ENCODE results near the gene MAPRE2. TPM values are rescaled to one million over a fixed set of nuclear protein-coding genes. Genes with fewer than 3 reads are reported as not detected.

Gene MAPRE2
- total RNA-seq, 1 experiment from 2014 or later = 29.4 TPM

- Histone ChIP-seq H3K9me3 (ENCODE audit: control insufficient read depth, low read depth, low read length) (no peaks in the 10 kb centered on the region), H3K4me2 (ENCODE audit: insufficient read depth, insufficient read length, low read length) (no peak overlapping the region), H3K9ac (ENCODE audit: extremely low read depth, insufficient read length, low read length) (no peak overlapping the region), H3K27ac (ENCODE audit: insufficient read length, low read depth, low read length) (no peak overlapping the region), H3K23ac (ENCODE audit: insufficient read length, low read depth, low read length) (no peak overlapping the region), H3K56ac (ENCODE audit: insufficient read length, low read depth, low read length) (no peak overlapping the region), H3K23me2 (ENCODE audit: insufficient read length, low read depth, low read length, poor library complexity, severe bottlenecking) (no peaks in the 10 kb centered on the region), H4K20me1 (ENCODE audit: control insufficient read depth, insufficient read depth, insufficient read length) (no peaks in the 10 kb centered on the region), H2BK15ac (ENCODE audit: low read depth, low read length) (no peak overlapping the region), H2BK120ac (ENCODE audit: low read depth, low read length, poor library complexity, severe bottlenecking) (no peak overlapping the region), H3K27me3 (ENCODE audit: insufficient read depth, low read length) (no peaks in the 10 kb centered on the region), H3T11ph (ENCODE audit: low read length) (no peak overlapping the region), H3K4me1 (ENCODE audit: insufficient read depth, low read length) (no peaks in the 10 kb centered on the region), H2AK5ac (ENCODE audit: insufficient read length, low read length) (no peak overlapping the region), H3K4ac (ENCODE audit: low read depth, low read length) (no peak overlapping the region), H2AFZ (ENCODE audit: low read length) (no peak overlapping the region), H3K79me2 (ENCODE audit: insufficient read depth, low read length) (no peaks in the 10 kb centered on the region), H3K79me1 (ENCODE audit: insufficient read depth, low read depth, low read length, poor library complexity, severe bottlenecking) (no peaks in the 10 kb centered on the region), H2BK5ac (ENCODE audit: insufficient read length, low read length) (no peak overlapping the region), H4K8ac (replicated peaks; ENCODE audit: insufficient read length, low read depth, low read length) (no peak overlapping the region), H4K91ac (ENCODE audit: insufficient read length, low read depth, low read length) (no peak overlapping the region), H3K18ac (ENCODE audit: insufficient read length, low read depth, low read length) (no peak overlapping the region), H2BK20ac (ENCODE audit: low read depth, low read length, poor library complexity, severe bottlenecking) (no peak overlapping the region), H2BK12ac (ENCODE audit: insufficient read length, low read depth, low read length) (no peak overlapping the region), H3K14ac (ENCODE audit: insufficient read depth, low read length) (no peak overlapping the region), H4K5ac (ENCODE audit: insufficient read length, low read depth, low read length) (no peak overlapping the region)
- no peaks in the 10 kb centered on the region for H3K27me3 Mint-ChIP-seq (ENCODE audit: low read depth)
- no peak for DNase-seq
- H3K4me1 Mint-ChIP-seq = no peaks in the 10 kb centered on the region
- H3K4me3 Mint-ChIP-seq = no peak overlapping the region
- H3K27ac Mint-ChIP-seq = no peak overlapping the region
- no peaks in the 10 kb centered on the region for H3K36me3 Mint-ChIP-seq (ENCODE audit: insufficient read depth in 1 of 3, low read depth in 3 of 3)
- no peaks in the 10 kb centered on the region for H3K9me3 Mint-ChIP-seq
- no peak for TF ChIP-seq CTCF (conservative IDR thresholded peaks at IDR 0.05)
Observed at GRCh38 chr18:35163014-35163539, 121.9 kb downstream of the MAPRE2 start.

All from H9 (cell line).